ENCODE data around the gene LMCD1. TPM values are rescaled to one million over a fixed set of nuclear protein-coding genes. Genes with fewer than 3 reads are reported as not detected.

The LMCD1 gene
- total and polyA plus RNA-seq, 2 of the 4 experiments (the other 2 are of a cell fraction), result 50.0 to 53.8 TPM

DNA sequence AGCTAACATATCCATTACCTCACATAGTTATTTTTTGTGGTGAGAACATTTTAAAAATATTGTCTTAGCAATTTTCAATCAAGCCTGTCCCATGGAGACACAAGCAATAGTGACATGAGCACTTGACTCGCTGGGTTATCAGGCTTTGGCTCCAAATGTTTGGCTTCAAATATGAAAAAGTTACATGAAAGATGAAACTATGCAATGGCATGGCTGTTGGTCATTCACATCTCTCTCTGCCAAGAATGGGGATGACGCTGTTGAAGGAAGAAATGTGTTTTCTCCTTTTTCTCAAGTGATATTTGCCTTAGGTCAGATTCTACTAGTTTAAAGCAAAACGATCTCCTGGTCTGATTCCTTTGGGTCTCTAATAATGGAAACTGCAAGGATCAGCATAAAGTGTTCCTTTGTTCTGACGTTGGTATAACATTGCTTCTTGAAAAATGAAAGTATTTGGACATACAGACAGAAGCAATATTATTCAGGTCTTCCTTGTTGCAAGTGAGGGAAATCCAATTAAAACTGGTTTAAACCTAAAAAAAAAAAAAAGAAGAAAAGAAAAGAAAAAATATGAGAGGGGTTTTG, 71.8 kb downstream of the LMCD1 start:
- H3K23ac ChIP-seq (ENCODE audit: low read depth, low read length), result peak overlapping the region; percentile 41; the same call in 1 of the 2 replicates
- peak overlapping the region; percentile 39; the same call in 1 of the 2 replicates for H2BK20ac ChIP-seq (ENCODE audit: low read depth, low read length)
- H3K9me3 ChIP-seq (ENCODE audit: control insufficient read depth, insufficient read depth, low read length), result no peaks in the 10 kb centered on the region
- no peaks in the 10 kb centered on the region for H3K79me1 ChIP-seq (ENCODE audit: low read depth in 1 of 2, low read length in 2 of 2)
- H3K56ac ChIP-seq (ENCODE audit: extremely low read depth, insufficient read depth, low read length), result no peak overlapping the region
- no peak overlapping the region for H2BK5ac ChIP-seq (ENCODE audit: low read depth, low read length, poor library complexity, severe bottlenecking)
- peaks cover 8% of the 10 kb centered on the region for H4K20me1 ChIP-seq (ENCODE audit: insufficient read depth, low read length)
- no peak overlapping the region for H3K4me2 ChIP-seq (ENCODE audit: low read depth, low read length)
- peaks cover 6% of the 10 kb centered on the region for H3K36me3 ChIP-seq (ENCODE audit: control insufficient read depth, insufficient read depth, low read length)
- no CpG with 5 or more reads among the region's 4 CpGs for WGBS, 2 experiments (ENCODE audit: extremely low coverage in 2 of 2, insufficient read length in 1 of 2)
- H3K27me3 ChIP-seq (ENCODE audit: control insufficient read depth, insufficient read depth, low read length), result no peaks in the 10 kb centered on the region
- H3K4me1 ChIP-seq (ENCODE audit: control insufficient read depth, insufficient read depth, low read length), result peaks cover 19% of the 10 kb centered on the region
- no peak overlapping the region for H3K27ac ChIP-seq (ENCODE audit: insufficient read depth, low read length)
- 0 out of 2 replicates have a peak overlapping the region, but pooled peaks have one; percentile 1 for H4K91ac ChIP-seq (ENCODE audit: insufficient read depth, low read depth, low read length)
- H3K4me3 ChIP-seq (ENCODE audit: insufficient read depth, low read depth, low read length), result no peak overlapping the region
- H2AK5ac ChIP-seq (ENCODE audit: low read depth, low read length), result no peak overlapping the region
- in situ Hi-C loops (cut with MboI; ENCODE audit: low sequenced_read_pairs), result no loop called here
- dilution Hi-C loops (cut with HindIII; ENCODE audit: low sequenced_read_pairs, unreplicated experiment), result no loop called here
- H3K4ac ChIP-seq (ENCODE audit: low read depth, low read length), result no peak overlapping the region
- ATAC-seq (ENCODE audit: low read depth) (no peak), DNase-seq (peak; percentile 43)
- POLR2A ChIA-PET (ENCODE audit: unreplicated experiment), result no interaction called here
- no peak overlapping the region for H2BK120ac ChIP-seq (ENCODE audit: low read depth, low read length)
- no peak overlapping the region for H2BK15ac ChIP-seq (ENCODE audit: low read depth, low read length)
- H3K9me1 ChIP-seq (ENCODE audit: insufficient read depth, low read length), result peaks cover 21% of the 10 kb centered on the region
- TF ChIP-seq MAFK (IDR thresholded peaks at IDR 0.05; ENCODE audit: low read depth, low read length), result peak; percentile 70
- TF ChIP-seq NFE2L2 (IDR thresholded peaks at IDR 0.05; ENCODE audit: low read depth, low read length), result no peak
- H2AFZ ChIP-seq (replicated peaks; ENCODE audit: low read length, poor library complexity), result no peak overlapping the region
- H3K18ac ChIP-seq (ENCODE audit: low read depth, low read length), result no peak overlapping the region
- H4K8ac ChIP-seq (ENCODE audit: low read depth in 2 of 2, low read length in 2 of 2), result no peak overlapping the region
- CTCF ChIA-PET, result interaction anchor here (0.7 kb wide), 1 partner anchor 49 kb away, joined by 3 read pairs; no protein-coding TSS in a partner anchor
- no peak overlapping the region for H4K5ac ChIP-seq (ENCODE audit: low read depth, low read length)
- BruUV-seq (replicated peaks), result no TSS peak
- H2AK9ac ChIP-seq (replicated peaks; ENCODE audit: low read depth, low read length, poor library complexity), result no peak overlapping the region
- intact Hi-C loops (cut with micrococcal nuclease), result no loop called here
- no peak overlapping the region for H3K14ac ChIP-seq (replicated peaks; ENCODE audit: low read depth, low read length)
- H3K9ac ChIP-seq (ENCODE audit: low read depth, low read length), result no peak overlapping the region

Data from IMR-90 (cell line).